Stimulated activated CD4-positive, alpha-beta T cell treated with anti-CD3 and anti-CD28 coated beads, Interleukin-12 subunit alpha, Interleukin-12 subunit beta, amount 100 ng/mL, for 24 hours (primary cell): ENCODE results near the gene BTRC.
"Not testable (repeated sequence)": the region's sequence is repeated elsewhere in the genome, so short reads cannot be mapped to it uniquely, and the experiment has no call there.

Experiments
- DNase-seq, 2 experiments: peaks; one replicate each; pipeline ENCODE4 v3.0.0-alpha.2; 2020; ENCODE audit warnings: low read depth in 2 of 2

BTRC gene

GRCh38 chr10:101585841-101586240 lies 231.9 kb downstream of the BTRC start:
- DNase-seq: no peak

GRCh38 chr10:101587725-101588653 lies 234.0 kb downstream of the BTRC start, which contains the start of the genes DPCD and POLL:
Gene DPCD (plus strand): TSS chr10:101588321. CDS start chr10:101588337, 16 bp downstream.
Gene POLL (minus strand): TSS chr10:101588257. CDS start chr10:101587360, 897 bp downstream.
- DNase-seq: peak; percentile 84 to 93

GRCh38 chr10:101588879-101589278 lies 234.9 kb downstream of the BTRC start:
- no peak for DNase-seq

GRCh38 chr10:101593331-101593730 lies 239.4 kb downstream of the BTRC start:
- not testable (repeated sequence) for DNase-seq

GRCh38 chr10:101595591-101596433 lies 241.8 kb downstream of the BTRC start:
- DNase-seq: no peak

- DNase-seq: no peak
Measured at GRCh38 chr10:101597091-101597900, 243.3 kb downstream of the BTRC start.

- DNase-seq: no peak
Measured at GRCh38 chr10:101601541-101601940, 247.6 kb downstream of the BTRC start.

- DNase-seq: peak; percentile 39 to 72
Measured at GRCh38 chr10:101602761-101603398, 248.9 kb downstream of the BTRC start.
